Daoy (cell line): ENCODE data around the gene GPR161. TPM values are rescaled to one million over a fixed set of nuclear protein-coding genes. Genes with fewer than 3 reads are reported as not detected.
A peak's percentile ranks its signal among the peaks of the same experiment; 100 is the strongest.
"Not testable (repeated sequence)": the region's sequence is repeated elsewhere in the genome, so short reads cannot be mapped to it uniquely, and the experiment has no call there.

Source experiments
- DNase-seq: peaks from one replicate; pipeline ENCODE4 v3.0.0-alpha.2; 2015; ENCODE audit warnings: low read depth
- total RNA-seq: library from RNA; depleted of rRNA; stranded (reverse); fragments of >200 nt; shearing (Covaris generic); gene quantifications from 2 replicates; pipeline ENCODE4 v1.2.3, GENCODE V29; 2014; rRNA removed

Gene GPR161
- total RNA-seq = 8.8 and 8.9 TPM in 2 replicates

- peak; percentile 70 for DNase-seq
Observed at GRCh38 chr1:168136709-168137514, at the start of gene GPR161. Gene GPR161, minus strand, starts transcription at chr1:168136930. Its CDS starts 32,080 bp downstream, at chr1:168104850.

GRCh38 chr1:168181063-168181720 lies 44.5 kb upstream of the GPR161 start:
- not testable (repeated sequence) for DNase-seq

GRCh38 chr1:168180148-168180524 lies 43.4 kb upstream of the GPR161 start:
- no peak for DNase-seq

- peak; percentile 14 for DNase-seq
Observed at GRCh38 chr1:168179438-168180147, 42.9 kb upstream of the GPR161 start.

- peak; percentile 98 for DNase-seq
Observed at GRCh38 chr1:168178638-168179437, 42.1 kb upstream of the GPR161 start, which contains the start of gene TIPRL. Gene TIPRL, plus strand, starts transcription at chr1:168178962. Its CDS starts 116 bp downstream, at chr1:168179078.

- DNase-seq = no peak
Observed at GRCh38 chr1:168178227-168178637, 41.5 kb upstream of the GPR161 start.

- no peak for DNase-seq
Observed at GRCh38 chr1:168172250-168172915, 35.7 kb upstream of the GPR161 start.

GRCh38 chr1:168170564-168171508 lies 34.1 kb upstream of the GPR161 start:
- DNase-seq = no peak

- no peak for DNase-seq
Observed at GRCh38 chr1:168167806-168168205, 31.1 kb upstream of the GPR161 start.

GRCh38 chr1:168164771-168165170 lies 28.0 kb upstream of the GPR161 start:
- DNase-seq = no peak

- DNase-seq = no peak
Observed at GRCh38 chr1:168163670-168164069, 26.9 kb upstream of the GPR161 start.

GRCh38 chr1:168161459-168161858 lies 24.7 kb upstream of the GPR161 start:
- DNase-seq = no peak

GRCh38 chr1:168159979-168160378 lies 23.2 kb upstream of the GPR161 start:
- no peak for DNase-seq

GRCh38 chr1:168159251-168159650 lies 22.5 kb upstream of the GPR161 start:
- no peak for DNase-seq

GRCh38 chr1:168157638-168158037 lies 20.9 kb upstream of the GPR161 start:
- no peak for DNase-seq

GRCh38 chr1:168155910-168156309 lies 19.2 kb upstream of the GPR161 start:
- DNase-seq = no peak

GRCh38 chr1:168154707-168155106 lies 18.0 kb upstream of the GPR161 start:
- not testable (repeated sequence) for DNase-seq

- DNase-seq = no peak
Observed at GRCh38 chr1:168151935-168152334, 15.2 kb upstream of the GPR161 start.

GRCh38 chr1:168150283-168150682 lies 13.6 kb upstream of the GPR161 start:
- no peak for DNase-seq

GRCh38 chr1:168148916-168149315 lies 12.2 kb upstream of the GPR161 start:
- DNase-seq = no peak
